Activated B cell treated with CpG ODN at 0.5 μM for 24 hours (primary cell): ENCODE measurements around the gene FTSJ1. TPM values are rescaled to one million over a fixed set of nuclear protein-coding genes. Genes with fewer than 3 reads are reported as not detected.

Source experiments
- ATAC-seq: fragments of 200-7000 bp; cut with Tn5 transposase; one replicate; pipeline ENCODE4 v1.10.0; 2021; ENCODE audit warnings: low read depth, mild to moderate bottlenecking, moderate library complexity
- CTCF ChIA-PET: fragments of 350-600 bp; sonication (Branson Sonifier 250); formaldehyde crosslinking; loops from one replicate; lab custom pipeline; 2021; ENCODE audit warnings: antibody characterized with exemption; lab: Charles Lee
- POLR2A ChIA-PET: fragments of 350-600 bp; sonication (Branson Sonifier 250); formaldehyde crosslinking; loops from one replicate; lab custom pipeline; 2021; ENCODE audit warnings: antibody characterized with exemption; lab: Charles Lee
- DNase-seq: peaks from one replicate; pipeline ENCODE4 v3.0.0; 2022
- H3K27ac Mint-ChIP-seq: one replicate; pipeline ENCODE4 v1.8.0; 2020; ENCODE audit warnings: mixed read lengths
- H3K27me3 Mint-ChIP-seq: one replicate; pipeline ENCODE4 v1.8.0; 2021; ENCODE audit warnings: mixed read lengths
- H3K36me3 Mint-ChIP-seq: one replicate; pipeline ENCODE4 v1.8.0; 2021; ENCODE audit warnings: low read depth, mixed read lengths
- H3K4me1 Mint-ChIP-seq: one replicate; pipeline ENCODE4 v1.8.0; 2021; ENCODE audit warnings: mixed read lengths
- H3K4me3 Mint-ChIP-seq: one replicate; pipeline ENCODE4 v1.8.0; 2020; ENCODE audit warnings: mild to moderate bottlenecking, mixed read lengths
- H3K9me3 Mint-ChIP-seq: one replicate; pipeline ENCODE4 v1.8.0; 2020; ENCODE audit warnings: mixed read lengths
- intact Hi-C: fragments of 100-400 bp; cut with micrococcal nuclease; formaldehyde crosslinking; loops from one replicate; pipeline ENCODE4 v1.15.1; 2024
- total RNA-seq: library from RNA; stranded (reverse); gene quantifications from 2 replicates; pipeline ENCODE4 v1.2.3, GENCODE V29; 2022
- TF ChIP-seq, protein P1 (sequence below): fragments of 200-600 bp; IDR thresholded peaks from one replicate; pipeline ENCODE4 v1.8.0; 2022; ENCODE audit warnings: antibody characterized with exemption, mild to moderate bottlenecking

FTSJ1 gene
- total RNA-seq, 1 donor from 2014 or later: 44.5 TPM

- no peaks in the 10 kb centered on the region for H3K9me3 Mint-ChIP-seq
- peaks cover 23% of the 10 kb centered on the region for H3K4me1 Mint-ChIP-seq
- intact Hi-C loops: loop anchor here (5.0 kb wide), 2 partner anchors 323 to 827 kb away; partner anchors contain the start of genes ELK1 and HDAC6
- ATAC-seq (no peak), DNase-seq (no peak)
- peaks cover 54% of the 10 kb centered on the region for H3K36me3 Mint-ChIP-seq
- ChIA-PET POLR2A (no interaction called here), CTCF (no interaction called here)
- TF ChIP-seq, protein P1, sequence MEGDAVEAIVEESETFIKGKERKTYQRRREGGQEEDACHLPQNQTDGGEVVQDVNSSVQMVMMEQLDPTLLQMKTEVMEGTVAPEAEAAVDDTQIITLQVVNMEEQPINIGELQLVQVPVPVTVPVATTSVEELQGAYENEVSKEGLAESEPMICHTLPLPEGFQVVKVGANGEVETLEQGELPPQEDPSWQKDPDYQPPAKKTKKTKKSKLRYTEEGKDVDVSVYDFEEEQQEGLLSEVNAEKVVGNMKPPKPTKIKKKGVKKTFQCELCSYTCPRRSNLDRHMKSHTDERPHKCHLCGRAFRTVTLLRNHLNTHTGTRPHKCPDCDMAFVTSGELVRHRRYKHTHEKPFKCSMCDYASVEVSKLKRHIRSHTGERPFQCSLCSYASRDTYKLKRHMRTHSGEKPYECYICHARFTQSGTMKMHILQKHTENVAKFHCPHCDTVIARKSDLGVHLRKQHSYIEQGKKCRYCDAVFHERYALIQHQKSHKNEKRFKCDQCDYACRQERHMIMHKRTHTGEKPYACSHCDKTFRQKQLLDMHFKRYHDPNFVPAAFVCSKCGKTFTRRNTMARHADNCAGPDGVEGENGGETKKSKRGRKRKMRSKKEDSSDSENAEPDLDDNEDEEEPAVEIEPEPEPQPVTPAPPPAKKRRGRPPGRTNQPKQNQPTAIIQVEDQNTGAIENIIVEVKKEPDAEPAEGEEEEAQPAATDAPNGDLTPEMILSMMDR: no peak
- H3K27ac Mint-ChIP-seq: no peak overlapping the region
- no peaks in the 10 kb centered on the region for H3K27me3 Mint-ChIP-seq
- no peak overlapping the region for H3K4me3 Mint-ChIP-seq
Observed at GRCh38 chrX:48478806-48479205, 2.8 kb downstream of the FTSJ1 start.

- DNase-seq (no peak), ATAC-seq (no peak)
- peaks cover 55% of the 10 kb centered on the region for H3K36me3 Mint-ChIP-seq
- peaks cover 23% of the 10 kb centered on the region for H3K4me1 Mint-ChIP-seq
- ChIA-PET CTCF (no interaction called here), POLR2A (no interaction called here)
- intact Hi-C loops: no loop called here
- H3K9me3 Mint-ChIP-seq: no peaks in the 10 kb centered on the region
- no peak overlapping the region for H3K27ac Mint-ChIP-seq
- H3K27me3 Mint-ChIP-seq: no peaks in the 10 kb centered on the region
- no peak overlapping the region for H3K4me3 Mint-ChIP-seq
- TF ChIP-seq, protein P1: no peak
Observed at GRCh38 chrX:48480142-48480541, 4.1 kb downstream of the FTSJ1 start.

GRCh38 chrX:48480583-48480982 lies 4.6 kb downstream of the FTSJ1 start:
- Mint-ChIP-seq H3K4me3 (no peak overlapping the region), H3K4me1 (peaks cover 22% of the 10 kb centered on the region), H3K36me3 (peaks cover 57% of the 10 kb centered on the region), H3K27me3 (no peaks in the 10 kb centered on the region), H3K9me3 (no peaks in the 10 kb centered on the region), H3K27ac (no peak overlapping the region)
- no peak for ATAC-seq
- no peak for DNase-seq
- ChIA-PET POLR2A (no interaction called here), CTCF (no interaction called here)
- intact Hi-C loops: no loop called here
- TF ChIP-seq, protein P1: no peak

GRCh38 chrX:48482526-48482925 lies 6.5 kb downstream of the FTSJ1 start:
- no peak overlapping the region for H3K4me3 Mint-ChIP-seq
- H3K36me3 Mint-ChIP-seq: peaks cover 52% of the 10 kb centered on the region
- ChIA-PET POLR2A (interaction anchor here (0.7 kb wide), 1 partner anchor 282 kb away, joined by 4 read pairs; no protein-coding TSS in a partner anchor), CTCF (no interaction called here)
- H3K4me1 Mint-ChIP-seq: peaks cover 8% of the 10 kb centered on the region
- TF ChIP-seq, protein P1: no peak
- H3K27ac Mint-ChIP-seq: no peak overlapping the region
- no peaks in the 10 kb centered on the region for H3K9me3 Mint-ChIP-seq
- no peak for DNase-seq
- intact Hi-C loops: no loop called here
- no peaks in the 10 kb centered on the region for H3K27me3 Mint-ChIP-seq
- ATAC-seq: no peak

DNA sequence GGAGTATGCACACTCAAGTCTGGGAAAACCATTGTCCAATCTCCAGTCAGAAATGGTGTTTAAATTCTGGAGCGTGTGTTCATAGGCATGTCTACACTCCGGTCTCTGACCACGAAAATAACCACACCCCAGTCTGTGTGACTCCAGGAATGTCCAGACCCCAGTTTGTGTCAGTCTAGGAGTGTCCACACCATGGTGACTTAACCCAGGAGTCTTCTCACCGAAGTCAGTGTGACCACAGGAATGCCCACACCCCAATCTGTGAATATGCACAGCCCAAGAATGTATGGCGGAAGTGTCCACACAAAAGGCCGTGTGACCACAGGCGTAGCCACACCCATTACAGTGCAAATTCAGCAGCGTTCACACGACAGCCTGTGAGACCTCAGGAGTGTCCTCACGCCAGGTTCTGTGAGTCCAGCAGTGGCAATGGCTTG lies 11.4 kb downstream of the FTSJ1 start:
- CTCF ChIA-PET: no interaction called here
- POLR2A ChIA-PET: no interaction called here
- H3K4me1 Mint-ChIP-seq: no peaks in the 10 kb centered on the region
- ATAC-seq (no peak), DNase-seq (no peak)
- TF ChIP-seq, protein P1: no peak
- intact Hi-C loops: no loop called here
- H3K9me3 Mint-ChIP-seq: no peaks in the 10 kb centered on the region
- H3K36me3 Mint-ChIP-seq: peaks cover 20% of the 10 kb centered on the region
- H3K27ac Mint-ChIP-seq: no peak overlapping the region
- H3K27me3 Mint-ChIP-seq: no peaks in the 10 kb centered on the region
- H3K4me3 Mint-ChIP-seq: no peak overlapping the region
